H9 (cell line): ENCODE results near the gene KIAA1549. TPM values are rescaled to one million over a fixed set of nuclear protein-coding genes. Genes with fewer than 3 reads are reported as not detected.
A peak's percentile ranks its signal among the peaks of the same experiment; 100 is the strongest.

ENCODE experiments used
- DNase-seq: peaks from one replicate; pipeline ENCODE4 v3.0.0-alpha.2; 2017
- H2AFZ ChIP-seq: one replicate; pipeline ENCODE4 v1.6.1; 2013; ENCODE audit warnings: mild to moderate bottlenecking, low read length, control low read depth, moderate library complexity
- H2AK5ac ChIP-seq: 2 replicates; pipeline ENCODE4 v1.6.1; 2013; ENCODE audit warnings: low read length, control low read depth, mixed read lengths; ENCODE audit not compliant: insufficient read length
- H2BK120ac ChIP-seq: one replicate; pipeline ENCODE4 v1.6.1; 2013; ENCODE audit warnings: low read depth, mild to moderate bottlenecking, low read length, control low read depth, inconsistent platforms; ENCODE audit not compliant: poor library complexity, severe bottlenecking
- H2BK12ac ChIP-seq: 2 replicates; pipeline ENCODE4 v1.6.1; 2013; ENCODE audit warnings: low read length, control low read depth, mixed read lengths, low read depth; ENCODE audit not compliant: insufficient read length
- H2BK15ac ChIP-seq: 2 replicates; pipeline ENCODE4 v1.6.1; 2013; ENCODE audit warnings: low read depth, low read length, control low read depth
- H2BK20ac ChIP-seq: one replicate; pipeline ENCODE4 v1.6.1; 2013; ENCODE audit warnings: low read depth, mild to moderate bottlenecking, low read length, control low read depth, inconsistent platforms; ENCODE audit not compliant: poor library complexity, severe bottlenecking
- H2BK5ac ChIP-seq: 2 replicates; pipeline ENCODE4 v1.6.1; 2013; ENCODE audit warnings: low read length, control low read depth, mixed read lengths; ENCODE audit not compliant: insufficient read length
- H3K14ac ChIP-seq: 2 replicates; pipeline ENCODE4 v1.6.1; 2013; ENCODE audit warnings: low read length, control low read depth; ENCODE audit not compliant: insufficient read depth
- H3K18ac ChIP-seq: 2 replicates; pipeline ENCODE4 v1.6.1; 2013; ENCODE audit warnings: low read depth, mild to moderate bottlenecking, mixed read lengths, low read length, control low read depth; ENCODE audit not compliant: insufficient read length
- H3K23ac ChIP-seq: 2 replicates; pipeline ENCODE4 v1.6.1; 2013; ENCODE audit warnings: low read length, control low read depth, mixed read lengths, low read depth; ENCODE audit not compliant: insufficient read length
- H3K23me2 ChIP-seq: 2 replicates; pipeline ENCODE4 v1.6.1; 2013; ENCODE audit warnings: low read depth, mild to moderate bottlenecking, mixed read lengths, low read length, control low read depth; ENCODE audit not compliant: insufficient read length, poor library complexity, severe bottlenecking
- H3K27ac ChIP-seq: 2 replicates; pipeline ENCODE4 v1.5.1; 2013; ENCODE audit warnings: low read length, control low read depth, mixed read lengths, low read depth; ENCODE audit not compliant: insufficient read length
- H3K27me3 ChIP-seq: 2 replicates; pipeline ENCODE4 v1.6.1; 2013; ENCODE audit warnings: low read length, control low read depth, inconsistent platforms; ENCODE audit not compliant: insufficient read depth
- H3K4ac ChIP-seq: 2 replicates; pipeline ENCODE4 v1.6.1; 2013; ENCODE audit warnings: low read depth, mild to moderate bottlenecking, control low read depth, inconsistent platforms, low read length, moderate library complexity
- H3K4me1 ChIP-seq: 2 replicates; pipeline ENCODE4 v1.6.1; 2013; ENCODE audit warnings: low read length, control low read depth, inconsistent platforms; ENCODE audit not compliant: insufficient read depth
- H3K4me2 ChIP-seq: 2 replicates; pipeline ENCODE4 v1.6.1; 2013; ENCODE audit warnings: low read length, control low read depth, mixed read lengths; ENCODE audit not compliant: insufficient read length, insufficient read depth
- H3K56ac ChIP-seq: 2 replicates; pipeline ENCODE4 v1.6.1; 2013; ENCODE audit warnings: low read depth, mild to moderate bottlenecking, mixed read lengths, low read length, control low read depth; ENCODE audit not compliant: insufficient read length
- H3K79me1 ChIP-seq: 2 replicates; pipeline ENCODE4 v1.6.1; 2013; ENCODE audit warnings: low read depth, mild to moderate bottlenecking, moderate library complexity, low read length, control low read depth, inconsistent platforms; ENCODE audit not compliant: insufficient read depth, poor library complexity, severe bottlenecking
- H3K79me2 ChIP-seq: 2 replicates; pipeline ENCODE4 v1.6.1; 2013; ENCODE audit warnings: low read length, control low read depth, inconsistent platforms; ENCODE audit not compliant: insufficient read depth
- H3K9ac ChIP-seq: 2 replicates; pipeline ENCODE4 v1.6.1; 2013; ENCODE audit warnings: low read length, control low read depth, mixed read lengths; ENCODE audit not compliant: insufficient read length; ENCODE audit errors: extremely low read depth
- H3K9me3 ChIP-seq: one replicate; pipeline ENCODE4 v1.6.1; 2013; ENCODE audit warnings: low read depth, low read length, inconsistent platforms; ENCODE audit not compliant: control insufficient read depth
- H3T11ph ChIP-seq: one replicate; pipeline ENCODE4 v1.6.1; 2013; ENCODE audit warnings: mild to moderate bottlenecking, low read length, control low read depth, inconsistent platforms
- H4K20me1 ChIP-seq: one replicate; pipeline ENCODE4 v1.6.1; 2013; ENCODE audit not compliant: control insufficient read depth, insufficient read length, insufficient read depth
- H4K5ac ChIP-seq: 2 replicates; pipeline ENCODE4 v1.6.1; 2013; ENCODE audit warnings: low read depth, mild to moderate bottlenecking, mixed read lengths, low read length, control low read depth; ENCODE audit not compliant: insufficient read length
- H4K8ac ChIP-seq: replicated peaks from 2 replicates; pipeline ENCODE4 v1.6.1; 2013; ENCODE audit warnings: low read length, control low read depth, mixed read lengths, low read depth; ENCODE audit not compliant: insufficient read length
- H4K91ac ChIP-seq: 2 replicates; pipeline ENCODE4 v1.6.1; 2013; ENCODE audit warnings: low read depth, mild to moderate bottlenecking, moderate library complexity, mixed read lengths, low read length, control low read depth; ENCODE audit not compliant: insufficient read length
- H3K27ac Mint-ChIP-seq, 3 experiments: 2 replicates in 2 of 3; 3 replicates in 1 of 3; pipeline ENCODE4 v1.8.0; 2020 to 2021; ENCODE audit warnings: mixed read lengths in 3 of 3, mild to moderate bottlenecking in 1 of 3, moderate library complexity in 1 of 3
- H3K27me3 Mint-ChIP-seq: 2 replicates; pipeline ENCODE4 v1.8.0; 2021; ENCODE audit warnings: low read depth, mild to moderate bottlenecking, moderate library complexity, mixed read lengths
- H3K36me3 Mint-ChIP-seq, 3 experiments: 2 replicates in 2 of 3; 3 replicates in 1 of 3; pipeline ENCODE4 v1.8.0; 2020 to 2021; ENCODE audit warnings: low read depth in 3 of 3, mixed read lengths in 3 of 3; ENCODE audit not compliant: insufficient read depth in 1 of 3
- H3K4me1 Mint-ChIP-seq, 2 experiments: 2 replicates each; pipeline ENCODE4 v1.8.0; 2020; ENCODE audit warnings: mixed read lengths in 2 of 2
- H3K4me3 Mint-ChIP-seq, 2 experiments: 2 replicates in 1 of 2; 3 replicates in 1 of 2; pipeline ENCODE4 v1.8.0; 2020 to 2021; ENCODE audit warnings: mild to moderate bottlenecking in 2 of 2, mixed read lengths in 2 of 2, moderate library complexity in 1 of 2
- H3K9me3 Mint-ChIP-seq, 2 experiments: 2 replicates in 1 of 2; 3 replicates in 1 of 2; pipeline ENCODE4 v1.8.0; 2020; ENCODE audit warnings: mild to moderate bottlenecking in 2 of 2, mixed read lengths in 2 of 2, moderate library complexity in 1 of 2
- CTCF ChIP-seq: fragments of 200-600 bp; sonication (generic); conservative IDR thresholded peaks from 3 replicates; pipeline ENCODE4 v1.8.0; 2021; ENCODE audit warnings: antibody characterized with exemption, mild to moderate bottlenecking
- WGBS: extraction: QIAGEN DNeasy Blood & Tissue Kit; methylation state at CpG from one replicate; pipeline ENCODE4 v1.1.7; 2013; ENCODE audit warnings: missing lambda C conversion rate, low lambda C conversion rate, mixed read lengths; ENCODE audit not compliant: insufficient read length; ENCODE audit errors: extremely low coverage; 5-methylcytosine and 5-hydroxymethylcytosine counted together
- total RNA-seq: library from RNA; stranded (reverse); gene quantifications from 2 replicates; pipeline ENCODE4 v1.2.1, GENCODE V29; 2021

Gene KIAA1549
- total RNA-seq, 1 experiment from 2014 or later, result 11.9 TPM

GRCh38 chr7:138853448-138853847 is 127.7 kb downstream of the KIAA1549 start:
- Histone ChIP-seq H3K56ac (no peak overlapping the region), H3K27me3 (no peaks in the 10 kb centered on the region), H4K5ac (no peak overlapping the region), H2AFZ (no peak overlapping the region), H4K91ac (no peak overlapping the region), H2BK12ac (no peak overlapping the region), H3K18ac (no peak overlapping the region), H2BK120ac (no peak overlapping the region), H3K27ac (no peak overlapping the region), H3K9me3 (no peaks in the 10 kb centered on the region), H3K23me2 (no peaks in the 10 kb centered on the region), H2BK20ac (no peak overlapping the region), H3T11ph (no peak overlapping the region), H3K4me1 (peaks cover 2% of the 10 kb centered on the region; the same call in 1 of the 2 replicates), H3K4ac (no peak overlapping the region), H2AK5ac (no peak overlapping the region), H3K4me2 (no peak overlapping the region), H2BK5ac (no peak overlapping the region), H4K8ac (no peak overlapping the region), H3K79me2 (no peaks in the 10 kb centered on the region), H2BK15ac (no peak overlapping the region), H3K14ac (no peak overlapping the region), H3K9ac (no peak overlapping the region), H3K23ac (no peak overlapping the region), H3K79me1 (no peaks in the 10 kb centered on the region), H4K20me1 (no peaks in the 10 kb centered on the region)
- H3K36me3 Mint-ChIP-seq, result peaks cover 51 to 58% (median 57%) of the 10 kb centered on the region in 3 experiments
- DNase-seq, result no peak
- H3K27me3 Mint-ChIP-seq, result no peaks in the 10 kb centered on the region
- no peak overlapping the region; a peak in 1 of 5 replicates for H3K4me3 Mint-ChIP-seq
- peaks cover 8 to 9% of the 10 kb centered on the region in 2 experiments; a peak in 4 of 5 replicates for H3K9me3 Mint-ChIP-seq
- no peak for TF ChIP-seq CTCF
- H3K27ac Mint-ChIP-seq, result peak overlapping the region; percentile 66 to 92 (median 74)
- H3K4me1 Mint-ChIP-seq, result peaks cover 37 to 40% of the 10 kb centered on the region in 2 experiments
- no CpG with 5 or more reads among the region's 3 CpGs for WGBS
